Testis (tissue), 2 donors: ENCODE results near the gene C16orf54.

Experiments used
- POLR2A ChIP-seq: fragments of 450-650 bp; IDR thresholded peaks from one replicate; pipeline ENCODE4 v1.6.1; 2017; ENCODE audit warnings: antibody characterized with exemption, mild to moderate bottlenecking, moderate library complexity
- TF ChIP-seq, protein P1 (sequence below), 3 experiments: fragments of 450-650 bp in 2 of 3; fragments of 200-600 bp in 1 of 3; sonication (generic) in 1 of 3; IDR thresholded peaks; one replicate each; pipeline ENCODE4 v1.5.1; 2016 to 2019; ENCODE audit warnings: antibody characterized with exemption in 3 of 3, mild to moderate bottlenecking in 2 of 3, moderate library complexity in 1 of 3

DNA sequence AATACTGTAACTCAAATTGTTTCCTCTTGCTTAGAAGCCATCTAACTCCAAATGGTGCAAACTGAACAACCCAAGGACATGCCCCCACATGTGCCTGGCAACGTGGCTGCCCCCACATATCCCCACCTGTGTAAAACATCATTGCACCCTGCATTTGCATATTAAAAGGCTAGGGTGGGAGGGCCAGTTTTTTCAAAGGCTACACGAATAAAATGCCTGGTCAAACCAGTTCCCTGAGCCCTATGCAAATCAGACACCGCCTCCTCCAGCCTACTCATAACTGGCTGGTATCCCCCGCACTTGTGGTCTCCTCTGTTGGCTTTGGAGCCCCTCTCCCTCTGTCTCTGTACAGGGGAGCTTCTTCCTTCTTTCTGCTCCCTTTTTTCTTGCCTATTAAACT is 26.7 kb downstream of the C16orf54 start:
- TF ChIP-seq, protein P1, sequence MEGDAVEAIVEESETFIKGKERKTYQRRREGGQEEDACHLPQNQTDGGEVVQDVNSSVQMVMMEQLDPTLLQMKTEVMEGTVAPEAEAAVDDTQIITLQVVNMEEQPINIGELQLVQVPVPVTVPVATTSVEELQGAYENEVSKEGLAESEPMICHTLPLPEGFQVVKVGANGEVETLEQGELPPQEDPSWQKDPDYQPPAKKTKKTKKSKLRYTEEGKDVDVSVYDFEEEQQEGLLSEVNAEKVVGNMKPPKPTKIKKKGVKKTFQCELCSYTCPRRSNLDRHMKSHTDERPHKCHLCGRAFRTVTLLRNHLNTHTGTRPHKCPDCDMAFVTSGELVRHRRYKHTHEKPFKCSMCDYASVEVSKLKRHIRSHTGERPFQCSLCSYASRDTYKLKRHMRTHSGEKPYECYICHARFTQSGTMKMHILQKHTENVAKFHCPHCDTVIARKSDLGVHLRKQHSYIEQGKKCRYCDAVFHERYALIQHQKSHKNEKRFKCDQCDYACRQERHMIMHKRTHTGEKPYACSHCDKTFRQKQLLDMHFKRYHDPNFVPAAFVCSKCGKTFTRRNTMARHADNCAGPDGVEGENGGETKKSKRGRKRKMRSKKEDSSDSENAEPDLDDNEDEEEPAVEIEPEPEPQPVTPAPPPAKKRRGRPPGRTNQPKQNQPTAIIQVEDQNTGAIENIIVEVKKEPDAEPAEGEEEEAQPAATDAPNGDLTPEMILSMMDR (IDR thresholded peaks at IDR 0.05): no peak
- no peak for TF ChIP-seq POLR2A
